ENCODE measurements around the gene KANSL1. TPM values are rescaled to one million over a fixed set of nuclear protein-coding genes. Genes with fewer than 3 reads are reported as not detected.

KANSL1 gene
- total and polyA plus RNA-seq, 2 of the 4 experiments (the other 2 are of a cell fraction): 19.1 to 49.6 TPM

GRCh38 chr17:46138473-46138872 is 54.8 kb downstream of the KANSL1 start:
- POLR2A ChIA-PET (ENCODE audit: unreplicated experiment): no interaction called here

More at GRCh38 chr17:46138473-46138872, 54.8 kb downstream of the KANSL1 start:
- H2BK15ac ChIP-seq (ENCODE audit: low read depth, low read length): no peak overlapping the region
- H3K14ac ChIP-seq (replicated peaks; ENCODE audit: low read depth, low read length): no peak overlapping the region
- H4K8ac ChIP-seq (ENCODE audit: low read depth in 2 of 2, low read length in 2 of 2): no peak overlapping the region
- no peak overlapping the region for H2AK9ac ChIP-seq (replicated peaks; ENCODE audit: low read depth, low read length, poor library complexity)
- H4K5ac ChIP-seq (ENCODE audit: low read depth, low read length): no peak overlapping the region
- H3K79me1 ChIP-seq (ENCODE audit: low read depth in 1 of 2, low read length in 2 of 2): peaks cover 3 to 84% of the 10 kb centered on the region in 2 experiments; a peak in 3 of 4 replicates
- no peak overlapping the region for H3K18ac ChIP-seq (ENCODE audit: low read depth, low read length)
- no peaks in the 10 kb centered on the region for H3K9me3 ChIP-seq (ENCODE audit: control insufficient read depth, insufficient read depth, low read length)
- no peak for ATAC-seq (ENCODE audit: low read depth)
- H3K4me2 ChIP-seq (ENCODE audit: low read depth, low read length): no peak overlapping the region
- H3K4me3 ChIP-seq (ENCODE audit: insufficient read depth, low read depth, low read length): no peak overlapping the region
- in situ Hi-C loops (cut with MboI; ENCODE audit: low sequenced_read_pairs) (loop anchor here (5.0 kb wide), 1 partner anchor 49 kb away; no protein-coding TSS in a partner anchor), dilution Hi-C loops (cut with HindIII; ENCODE audit: low sequenced_read_pairs, unreplicated experiment) (no loop called here), intact Hi-C loops (cut with micrococcal nuclease) (no loop called here)
- no peak overlapping the region for H3K27ac ChIP-seq (ENCODE audit: insufficient read depth, low read length)
- no peak overlapping the region for H2AK5ac ChIP-seq (ENCODE audit: low read depth, low read length)
- no peak overlapping the region for H3K23ac ChIP-seq (ENCODE audit: low read depth, low read length)
- DNase-seq: no peak
- H4K91ac ChIP-seq (ENCODE audit: insufficient read depth, low read depth, low read length): no peak overlapping the region
- no peak overlapping the region for H2BK20ac ChIP-seq (ENCODE audit: low read depth, low read length)
- peaks cover 95% of the 10 kb centered on the region for H4K20me1 ChIP-seq (ENCODE audit: insufficient read depth, low read length)
- H3K4me1 ChIP-seq (ENCODE audit: control insufficient read depth, insufficient read depth, low read length): peaks cover 6% of the 10 kb centered on the region; the same call in 1 of the 2 replicates
- CTCF ChIA-PET: no interaction called here
- H3K27me3 ChIP-seq (ENCODE audit: control insufficient read depth, insufficient read depth, low read length): no peaks in the 10 kb centered on the region
- BruUV-seq (replicated peaks): no TSS peak
- H2BK120ac ChIP-seq (ENCODE audit: low read depth, low read length): no peak overlapping the region
- H3K9me1 ChIP-seq (ENCODE audit: insufficient read depth, low read length): peaks cover 13% of the 10 kb centered on the region
- WGBS, 2 experiments (ENCODE audit: extremely low coverage in 2 of 2, insufficient read length in 1 of 2): no CpG with 5 or more reads among the region's 3 CpGs
- H3K56ac ChIP-seq (ENCODE audit: extremely low read depth, insufficient read depth, low read length): no peak overlapping the region
- no peak overlapping the region for H3K9ac ChIP-seq (ENCODE audit: low read depth, low read length)
- H3K4ac ChIP-seq (ENCODE audit: low read depth, low read length): no peak overlapping the region
- TF ChIP-seq RFX5 (IDR thresholded peaks at IDR 0.05; ENCODE audit: low read depth, low read length): no peak
- no peak for TF ChIP-seq RAD21 (IDR thresholded peaks at IDR 0.05; ENCODE audit: low read length)
- no peak for TF ChIP-seq CHD1 (IDR thresholded peaks at IDR 0.05; ENCODE audit: low read depth, low read length)
- no peak for TF ChIP-seq RCOR1 (IDR thresholded peaks at IDR 0.05; ENCODE audit: insufficient replicate concordance, low read length)
- no peak for TF ChIP-seq BHLHE40 (IDR thresholded peaks at IDR 0.05; ENCODE audit: low read depth, low read length)
- no peak for TF ChIP-seq MAFK (IDR thresholded peaks at IDR 0.05; ENCODE audit: low read depth, low read length)
- no peak for TF ChIP-seq USF2 (IDR thresholded peaks at IDR 0.05; ENCODE audit: low read depth, low read length)
- no peak overlapping the region for H2BK5ac ChIP-seq (ENCODE audit: low read depth, low read length, poor library complexity, severe bottlenecking)
- H3K36me3 ChIP-seq (ENCODE audit: control insufficient read depth, insufficient read depth, low read length): no peaks in the 10 kb centered on the region
- no peak overlapping the region for H2AFZ ChIP-seq (replicated peaks; ENCODE audit: low read length, poor library complexity)

Data from IMR-90 (cell line).